ENCODE data around the gene PDRG1.

- TF ChIP-seq BHLHE40 (IDR thresholded peaks at IDR 0.05; ENCODE audit: borderline replicate concordance) (no peak), ARNT (IDR thresholded peaks at IDR 0.05) (no peak), LEF1 (IDR thresholded peaks at IDR 0.05; ENCODE audit: borderline replicate concordance) (no peak), HDGF (IDR thresholded peaks at IDR 0.05; ENCODE audit: borderline replicate concordance) (no peak), ZNF384 (IDR thresholded peaks at IDR 0.05) (no peak), SP1 (IDR thresholded peaks at IDR 0.05) (no peak)
Measured at GRCh38 chr20:31972471-31973021, 20.7 kb upstream of the PDRG1 start.

Data from HEK293T (cell line).